Right lobe of liver (tissue), 6 donors: ENCODE data around the gene PMEPA1. TPM values are rescaled to one million over a fixed set of nuclear protein-coding genes. Genes with fewer than 3 reads are reported as not detected.

Experiments
- ATAC-seq, 4 donors: fragments of 200-7000 bp; cut with Tn5 transposase; one replicate each; pipeline ENCODE4 v1.9.1; 2020; ENCODE audit warnings: mild to moderate bottlenecking in 4 of 4, moderate library complexity in 4 of 4
- DNase-seq, 3 donors: peaks; one replicate each; pipeline ENCODE4 v3.0.0-alpha.2; 2020
- H3K27ac ChIP-seq, 3 donors: fragments of 200-600 bp; one replicate each; pipeline ENCODE4 v1.8.0; 2022
- H3K27me3 ChIP-seq, 2 donors: fragments of 200-600 bp; one replicate each; pipeline ENCODE4 v1.8.0; 2022
- H3K36me3 ChIP-seq, 4 donors: fragments of 200-600 bp; sonication (generic) in 1 of 4; one replicate each; pipeline versions ENCODE4 v1.5.1 to v1.8.0; 2017 to 2022; ENCODE audit warnings: control low read depth in 1 of 4
- H3K4me1 ChIP-seq, 4 donors: fragments of 200-600 bp; sonication (generic) in 1 of 4; one replicate each; pipeline versions ENCODE4 v1.5.1 to v1.8.0; 2017 to 2022; ENCODE audit warnings: control low read depth in 1 of 4
- H3K4me3 ChIP-seq, 3 donors: fragments of 200-600 bp; one replicate each; pipeline ENCODE4 v1.8.0; 2022
- H3K9me3 ChIP-seq, 4 donors: fragments of 200-600 bp; sonication (generic) in 1 of 4; one replicate each; pipeline versions ENCODE4 v1.5.1 to v1.8.0; 2017 to 2022; ENCODE audit warnings: control low read depth in 1 of 4
- POLR2A ChIP-seq: fragments of 450-650 bp; IDR thresholded peaks from one replicate; pipeline ENCODE4 v1.6.1; 2017; ENCODE audit warnings: antibody characterized with exemption, mild to moderate bottlenecking
- WGBS: methylation state at CpG from one replicate; pipeline ENCODE4 v1.1.6; 2018; ENCODE audit warnings: low coverage, low lambda C conversion rate; ENCODE audit not compliant: insufficient coverage; ENCODE audit errors: missing lambda C conversion rate; 5-methylcytosine and 5-hydroxymethylcytosine counted together
- intact Hi-C, 2 donors: fragments of 100-400 bp; cut with DNase I; formaldehyde crosslinking; loops; one replicate each; pipeline versions ENCODE4 v1.11.2 to v1.14.1; 2022
- total RNA-seq, 6 experiments: library from RNA; depleted of rRNA in 2 of 6; stranded (reverse); fragments of >200 nt in 2 of 6; fragmentation: NEBNext Ultra II Directional in 3 of 6; extraction: Animal tissue kit (Norgen Biotek cat#: 25700) in 3 of 6; gene quantifications; one replicate each; pipeline versions ENCODE4 v1.1.0 to v1.2.4, GENCODE V29; 2016 to 2023
- TF ChIP-seq, protein P1 (sequence below), 4 donors: fragments of 200-600 bp in 3 of 4; fragments of 450-650 bp in 1 of 4; IDR thresholded peaks; one replicate each; pipeline versions ENCODE4 v1.5.1 to v1.8.0; 2016 to 2022; ENCODE audit warnings: antibody characterized with exemption in 4 of 4, mild to moderate bottlenecking in 2 of 4
- donor health status: DM: no; HTN: yes; CAD: no.
- donor health status: DM: no; HTN: no; CAD: no.
- donor health status: DM: no; HTN: no; CAD: no.
- donor health status: DM: no; HTN: yes; CAD: no.
- donor health status: DM: no; HTN: yes; CAD: no.

The PMEPA1 gene
- total RNA-seq, 6 experiments from 2014 or later = 0.50 to 2.3 (median 1.4) TPM

DNA sequence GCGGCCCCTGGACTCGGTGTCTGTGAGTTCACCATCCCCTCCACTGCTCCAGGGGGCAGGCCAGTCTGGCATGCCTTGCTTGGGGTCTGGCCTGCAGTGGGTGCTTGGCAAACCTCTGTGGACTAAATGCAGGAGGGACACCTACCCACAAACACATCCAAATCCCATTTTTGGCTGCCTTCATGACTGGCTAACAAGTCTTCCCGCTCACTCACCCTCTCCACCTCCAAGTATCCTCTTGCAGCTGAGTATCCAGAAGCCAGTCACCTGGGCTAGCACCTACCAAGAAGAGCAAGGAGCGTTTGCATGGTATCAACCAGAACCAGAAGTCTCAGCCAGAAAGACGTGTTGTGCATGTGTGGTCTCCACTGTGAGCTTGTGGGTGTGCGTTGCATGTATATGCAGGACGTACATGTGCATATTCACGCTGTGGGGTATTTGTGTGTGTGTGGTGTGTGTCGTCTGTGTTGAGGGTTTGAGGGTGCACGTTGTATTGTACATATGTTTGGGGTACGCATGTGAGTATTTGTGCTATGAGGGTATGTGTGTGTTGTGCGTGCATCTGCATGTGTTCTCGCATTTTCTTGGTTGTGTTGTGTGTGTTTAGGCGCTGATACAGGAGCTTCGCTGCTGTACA lies 5.6 kb upstream of the PMEPA1 start:
- no peak for DNase-seq
- Histone ChIP-seq H3K4me1 (peaks cover 0 to 4% (median 0%) of the 10 kb centered on the region in 4 donors), H3K36me3 (no peaks in the 10 kb centered on the region), H3K27ac (no peak overlapping the region), H3K9me3 (no peaks in the 10 kb centered on the region), H3K27me3 (peaks cover 0 to 5% of the 10 kb centered on the region in 2 donors), H3K4me3 (no peak overlapping the region)
- intact Hi-C loops = no loop called here
- TF ChIP-seq, protein P1, sequence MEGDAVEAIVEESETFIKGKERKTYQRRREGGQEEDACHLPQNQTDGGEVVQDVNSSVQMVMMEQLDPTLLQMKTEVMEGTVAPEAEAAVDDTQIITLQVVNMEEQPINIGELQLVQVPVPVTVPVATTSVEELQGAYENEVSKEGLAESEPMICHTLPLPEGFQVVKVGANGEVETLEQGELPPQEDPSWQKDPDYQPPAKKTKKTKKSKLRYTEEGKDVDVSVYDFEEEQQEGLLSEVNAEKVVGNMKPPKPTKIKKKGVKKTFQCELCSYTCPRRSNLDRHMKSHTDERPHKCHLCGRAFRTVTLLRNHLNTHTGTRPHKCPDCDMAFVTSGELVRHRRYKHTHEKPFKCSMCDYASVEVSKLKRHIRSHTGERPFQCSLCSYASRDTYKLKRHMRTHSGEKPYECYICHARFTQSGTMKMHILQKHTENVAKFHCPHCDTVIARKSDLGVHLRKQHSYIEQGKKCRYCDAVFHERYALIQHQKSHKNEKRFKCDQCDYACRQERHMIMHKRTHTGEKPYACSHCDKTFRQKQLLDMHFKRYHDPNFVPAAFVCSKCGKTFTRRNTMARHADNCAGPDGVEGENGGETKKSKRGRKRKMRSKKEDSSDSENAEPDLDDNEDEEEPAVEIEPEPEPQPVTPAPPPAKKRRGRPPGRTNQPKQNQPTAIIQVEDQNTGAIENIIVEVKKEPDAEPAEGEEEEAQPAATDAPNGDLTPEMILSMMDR (IDR thresholded peaks at IDR 0.05) = no peak
- no peak for TF ChIP-seq POLR2A
- no peak for ATAC-seq
- WGBS = 58% methylated on average over 13 of the region's 15 CpGs

GRCh38 chr20:57714409-57715267 lies 4.8 kb upstream of the PMEPA1 start:
- H3K27me3 ChIP-seq = peaks cover 0 to 5% of the 10 kb centered on the region in 2 donors
- intact Hi-C loops = no loop called here
- H3K36me3 ChIP-seq = no peaks in the 10 kb centered on the region
- no peak overlapping the region for H3K4me3 ChIP-seq
- TF ChIP-seq, protein P1 (IDR thresholded peaks at IDR 0.05) = no peak
- no peak for TF ChIP-seq POLR2A
- no peak overlapping the region for H3K27ac ChIP-seq
- no peaks in the 10 kb centered on the region for H3K9me3 ChIP-seq
- DNase-seq = no peak
- ATAC-seq = no peak
- 61% methylated on average over 3 of the region's 23 CpGs for WGBS
- peaks cover 0 to 9% (median 0%) of the 10 kb centered on the region in 4 donors for H3K4me1 ChIP-seq

- intact Hi-C loops = no loop called here
- DNase-seq (no peak), ATAC-seq (no peak)
- H3K4me3 ChIP-seq = no peak overlapping the region
- peaks cover 0 to 2% of the 10 kb centered on the region in 2 donors for H3K27me3 ChIP-seq
- H3K4me1 ChIP-seq = peaks cover 0 to 9% (median 0%) of the 10 kb centered on the region in 4 donors
- TF ChIP-seq, protein P1 (IDR thresholded peaks at IDR 0.05) = no peak
- TF ChIP-seq POLR2A = no peak
- no peaks in the 10 kb centered on the region for H3K9me3 ChIP-seq
- no peaks in the 10 kb centered on the region for H3K36me3 ChIP-seq
- no peak overlapping the region for H3K27ac ChIP-seq
- 64% methylated on average over 2 of the region's 8 CpGs for WGBS
Measured at GRCh38 chr20:57713951-57714350, 4.1 kb upstream of the PMEPA1 start.

DNA sequence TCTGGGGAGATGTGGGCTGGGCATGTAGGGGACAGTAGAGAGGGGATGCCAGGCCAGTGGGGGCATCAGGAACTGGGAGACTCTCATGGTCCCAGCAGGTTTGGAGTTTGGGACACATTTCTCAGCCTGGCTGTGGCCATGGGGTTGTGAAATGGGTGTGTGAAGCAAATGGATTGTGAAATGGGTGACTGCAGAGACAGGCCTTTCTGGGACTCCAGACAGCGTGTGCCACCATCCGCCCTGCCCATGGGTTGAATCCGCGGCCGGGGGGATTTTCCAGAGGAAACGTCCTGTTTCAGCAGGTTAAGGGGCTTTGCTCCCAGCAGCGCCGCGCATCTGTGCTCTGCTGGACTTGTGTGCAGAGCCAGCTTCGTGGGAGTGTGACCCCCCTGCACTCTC lies 3.7 kb upstream of the PMEPA1 start:
- H3K4me3 ChIP-seq = no peak overlapping the region
- H3K27ac ChIP-seq = no peak overlapping the region
- H3K36me3 ChIP-seq = no peaks in the 10 kb centered on the region
- TF ChIP-seq POLR2A = no peak
- TF ChIP-seq, protein P1 (IDR thresholded peaks at IDR 0.05) = no peak
- peaks cover 0 to 9% (median 0%) of the 10 kb centered on the region in 4 donors for H3K4me1 ChIP-seq
- WGBS = 73% methylated on average over 4 of the region's 10 CpGs
- no peaks in the 10 kb centered on the region for H3K27me3 ChIP-seq
- DNase-seq = no peak
- no peak for ATAC-seq
- intact Hi-C loops = no loop called here
- H3K9me3 ChIP-seq = no peaks in the 10 kb centered on the region
